ENCODE data around the gene GJD3. TPM values are rescaled to one million over a fixed set of nuclear protein-coding genes. Genes with fewer than 3 reads are reported as not detected.

The GJD3 gene
- total RNA-seq, 4 donors from 2014 or later = 2.1 TPM; not detected in 3

DNA sequence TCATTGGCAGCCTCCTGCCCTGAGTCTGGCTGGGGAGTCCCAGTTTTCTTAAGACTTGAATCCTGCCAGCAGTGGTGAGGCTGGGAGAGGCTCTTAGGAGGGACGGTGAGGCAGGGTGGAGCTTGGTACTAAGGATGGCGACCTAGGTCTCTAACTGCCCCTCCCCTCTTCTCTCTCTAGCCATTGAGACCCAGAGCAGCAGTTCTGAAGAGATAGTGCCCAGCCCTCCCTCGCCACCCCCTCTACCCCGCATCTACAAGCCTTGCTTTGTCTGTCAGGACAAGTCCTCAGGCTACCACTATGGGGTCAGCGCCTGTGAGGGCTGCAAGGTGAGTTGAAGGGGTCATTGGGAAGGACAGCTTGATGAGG, 16.4 kb downstream of the GJD3 start:
- H3K36me3 ChIP-seq = peaks cover 31% of the 10 kb centered on the region
- peak overlapping the region; percentile 96 for H3K27ac ChIP-seq
- no peak overlapping the region for H3K4me3 ChIP-seq
- no peak for DNase-seq (ENCODE audit: low spot score in 2 of 2)
- WGBS = 32% methylated on average over 5 of the region's 5 CpGs
- TF ChIP-seq POLR2A (IDR thresholded peaks at IDR 0.05) (no peak), EP300 (IDR thresholded peaks at IDR 0.05) (no peak), POLR2AphosphoS5 (IDR thresholded peaks at IDR 0.05) (no peak)
- TF ChIP-seq, protein P1, sequence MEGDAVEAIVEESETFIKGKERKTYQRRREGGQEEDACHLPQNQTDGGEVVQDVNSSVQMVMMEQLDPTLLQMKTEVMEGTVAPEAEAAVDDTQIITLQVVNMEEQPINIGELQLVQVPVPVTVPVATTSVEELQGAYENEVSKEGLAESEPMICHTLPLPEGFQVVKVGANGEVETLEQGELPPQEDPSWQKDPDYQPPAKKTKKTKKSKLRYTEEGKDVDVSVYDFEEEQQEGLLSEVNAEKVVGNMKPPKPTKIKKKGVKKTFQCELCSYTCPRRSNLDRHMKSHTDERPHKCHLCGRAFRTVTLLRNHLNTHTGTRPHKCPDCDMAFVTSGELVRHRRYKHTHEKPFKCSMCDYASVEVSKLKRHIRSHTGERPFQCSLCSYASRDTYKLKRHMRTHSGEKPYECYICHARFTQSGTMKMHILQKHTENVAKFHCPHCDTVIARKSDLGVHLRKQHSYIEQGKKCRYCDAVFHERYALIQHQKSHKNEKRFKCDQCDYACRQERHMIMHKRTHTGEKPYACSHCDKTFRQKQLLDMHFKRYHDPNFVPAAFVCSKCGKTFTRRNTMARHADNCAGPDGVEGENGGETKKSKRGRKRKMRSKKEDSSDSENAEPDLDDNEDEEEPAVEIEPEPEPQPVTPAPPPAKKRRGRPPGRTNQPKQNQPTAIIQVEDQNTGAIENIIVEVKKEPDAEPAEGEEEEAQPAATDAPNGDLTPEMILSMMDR (IDR thresholded peaks at IDR 0.05) = no peak
- no peaks in the 10 kb centered on the region for H3K9me3 ChIP-seq
- peaks cover 88% of the 10 kb centered on the region for H3K4me1 ChIP-seq
- no peaks in the 10 kb centered on the region for H3K27me3 ChIP-seq

DNA sequence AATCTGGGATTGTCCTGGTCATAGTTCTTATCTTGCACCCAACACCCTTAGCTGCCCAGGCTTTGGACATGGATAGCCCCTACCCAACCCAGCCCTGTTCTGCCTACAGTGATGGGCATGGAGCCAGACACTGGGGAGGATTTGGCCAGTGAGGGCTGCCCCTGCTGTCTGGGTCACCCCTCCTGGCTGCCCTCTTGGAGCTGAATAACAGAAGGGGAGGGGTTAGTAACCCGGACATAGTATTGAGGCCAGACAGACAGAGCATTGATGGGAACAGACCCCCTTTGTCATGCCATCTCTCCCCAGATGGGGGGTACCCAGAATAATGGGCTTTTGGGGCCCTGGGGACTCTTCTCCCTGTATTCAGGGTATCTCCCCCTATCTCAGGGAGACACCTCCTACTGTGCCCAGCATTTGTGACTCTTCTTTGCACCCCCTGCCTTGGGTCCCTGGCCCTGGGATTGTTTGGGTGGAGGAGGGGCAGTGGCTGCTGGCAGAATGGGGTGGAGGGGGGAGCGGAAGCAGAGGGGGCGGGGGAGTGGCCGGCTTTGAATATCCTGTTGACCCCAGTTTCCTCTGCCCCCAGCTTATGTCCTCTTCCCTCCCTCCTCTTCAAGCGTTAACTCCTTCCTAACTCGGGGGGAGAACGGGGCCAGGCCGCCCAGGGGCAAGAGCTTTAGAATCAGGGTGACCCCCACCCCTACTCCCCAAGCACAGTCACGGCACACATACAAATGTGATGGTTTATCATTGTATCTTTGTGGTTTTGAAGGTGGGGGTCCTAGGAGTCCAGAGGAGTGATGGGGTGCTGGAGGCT, 17.0 kb downstream of the GJD3 start:
- Histone ChIP-seq H3K36me3 (peaks cover 26% of the 10 kb centered on the region), H3K9me3 (no peaks in the 10 kb centered on the region), H3K27ac (peak overlapping the region; percentile 96), H3K4me3 (peak overlapping the region; percentile 70), H3K4me1 (peaks cover 94% of the 10 kb centered on the region), H3K27me3 (no peaks in the 10 kb centered on the region)
- 43% methylated on average over 9 of the region's 9 CpGs for WGBS
- DNase-seq (ENCODE audit: low spot score in 2 of 2) = no peak
- TF ChIP-seq EP300 (IDR thresholded peaks at IDR 0.05) (no peak), POLR2A (IDR thresholded peaks at IDR 0.05) (no peak), POLR2AphosphoS5 (IDR thresholded peaks at IDR 0.05) (no peak)
- TF ChIP-seq, protein P1 (IDR thresholded peaks at IDR 0.05) = no peak

DNA sequence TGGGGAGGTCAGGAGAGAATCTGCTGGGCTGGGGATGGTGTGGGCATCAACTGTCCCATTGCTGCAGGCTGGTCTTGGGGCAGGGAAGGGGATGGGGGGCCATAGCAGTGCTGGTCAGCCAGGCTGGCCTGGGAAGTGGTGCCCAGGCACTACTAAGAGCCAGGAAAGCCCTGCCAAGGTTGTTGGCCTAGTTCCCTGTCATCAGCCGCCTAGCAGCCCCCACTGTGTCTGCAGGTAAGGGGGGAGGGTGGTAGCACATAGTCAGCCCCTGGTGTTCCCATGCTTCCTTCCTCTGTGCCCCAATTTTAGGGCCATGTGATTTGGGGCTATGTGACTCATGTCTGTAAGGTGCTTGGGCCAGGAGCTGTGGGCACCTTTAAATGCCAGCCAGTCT, 17.8 kb downstream of the GJD3 start:
- H3K27ac ChIP-seq = peak overlapping the region; percentile 96
- TF ChIP-seq EP300 (IDR thresholded peaks at IDR 0.05) (no peak), POLR2A (IDR thresholded peaks at IDR 0.05) (no peak), POLR2AphosphoS5 (IDR thresholded peaks at IDR 0.05) (no peak)
- TF ChIP-seq, protein P1 (IDR thresholded peaks at IDR 0.05) = no peak
- peak overlapping the region; percentile 70 for H3K4me3 ChIP-seq
- H3K4me1 ChIP-seq = peaks cover 95% of the 10 kb centered on the region
- H3K9me3 ChIP-seq = no peaks in the 10 kb centered on the region
- H3K27me3 ChIP-seq = no peaks in the 10 kb centered on the region
- WGBS = 40% methylated on average over 1 of the region's 1 CpG
- DNase-seq (ENCODE audit: low spot score in 2 of 2) = no peak
- H3K36me3 ChIP-seq = peaks cover 18% of the 10 kb centered on the region

DNA sequence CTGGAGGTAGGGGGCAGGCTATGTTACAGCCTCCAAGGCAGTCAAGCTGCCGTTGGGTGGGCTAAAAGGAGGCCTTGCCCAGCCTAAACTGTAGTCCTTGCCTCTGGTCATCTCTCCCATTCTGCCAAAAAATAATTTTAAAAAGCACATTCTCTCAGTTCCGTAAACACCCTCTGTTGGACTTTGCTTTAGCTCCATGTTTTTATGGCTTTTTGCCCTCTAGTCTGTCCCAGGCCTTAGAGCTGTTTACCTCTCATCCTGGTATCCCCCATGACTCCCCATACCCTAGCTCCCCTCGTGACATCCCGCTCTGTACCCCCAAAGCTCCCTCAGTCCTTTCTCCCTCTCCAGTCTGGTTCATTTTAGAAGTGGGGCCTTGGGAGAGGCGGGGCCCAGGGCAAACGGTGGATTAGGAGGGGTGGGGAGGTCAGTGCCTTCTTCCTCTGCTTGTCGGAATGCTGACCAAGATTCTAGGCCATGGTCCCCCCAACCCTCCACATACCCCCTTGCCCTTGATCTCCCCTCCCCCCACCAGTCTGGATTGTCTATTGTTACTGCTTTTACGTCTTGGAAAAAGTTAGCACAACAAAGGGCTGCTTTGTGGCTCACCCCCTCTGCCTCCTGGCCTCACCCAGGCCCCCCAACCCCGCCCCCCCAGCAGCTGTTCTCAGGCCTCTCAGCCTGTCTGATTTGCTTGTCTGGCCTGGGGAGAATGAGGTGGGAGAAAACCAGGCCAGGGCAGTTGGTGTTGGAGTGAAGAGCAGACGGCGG, 18.4 kb downstream of the GJD3 start:
- Histone ChIP-seq H3K27ac (peak overlapping the region; percentile 96), H3K4me1 (peaks cover 95% of the 10 kb centered on the region)
- WGBS = 43% methylated on average over 10 of the region's 11 CpGs

More for the DNA sequence above, 18.4 kb downstream of the GJD3 start:
- H3K4me3 ChIP-seq = peak overlapping the region; percentile 70
- no peaks in the 10 kb centered on the region for H3K27me3 ChIP-seq
- H3K9me3 ChIP-seq = no peaks in the 10 kb centered on the region
- no peak for DNase-seq (ENCODE audit: low spot score in 2 of 2)
- no peak for TF ChIP-seq EP300 (IDR thresholded peaks at IDR 0.05)
- TF ChIP-seq, protein P1 (IDR thresholded peaks at IDR 0.05) = no peak
- no peak for TF ChIP-seq POLR2A (IDR thresholded peaks at IDR 0.05)
- no peak for TF ChIP-seq POLR2AphosphoS5 (IDR thresholded peaks at IDR 0.05)
- peaks cover 12% of the 10 kb centered on the region for H3K36me3 ChIP-seq

All from suprapubic skin (tissue), 4 donors.